NCI-H2107 treated with DMSO at 0.1 percent for 48 hours (cell line): Measurements from ENCODE around the gene ACSL6.

Source experiments
- DNase-seq: peaks from one replicate; lab custom pipeline; 2025; ENCODE audit not compliant: unreplicated experiment; lab: John Stamatoyannopoulos, UW

ACSL6 gene

GRCh38 chr5:131984956-131985665, 26.3 kb downstream of the ACSL6 start:
- DNase-seq: no peak

GRCh38 chr5:131983244-131983771, 28.1 kb downstream of the ACSL6 start:
- no peak for DNase-seq

- no peak for DNase-seq
These were observed 29.9 kb downstream of the ACSL6 start for GRCh38 chr5:131981516-131981915.

GRCh38 chr5:131980696-131981095, 30.8 kb downstream of the ACSL6 start:
- no peak for DNase-seq

- no peak for DNase-seq
These were observed 31.6 kb downstream of the ACSL6 start for GRCh38 chr5:131979816-131980215.

GRCh38 chr5:131977212-131977604, 34.2 kb downstream of the ACSL6 start:
- DNase-seq: no peak

- DNase-seq: no peak
These were observed 34.8 kb downstream of the ACSL6 start for GRCh38 chr5:131976414-131977211.

GRCh38 chr5:131974956-131975726, 36.3 kb downstream of the ACSL6 start:
- no peak for DNase-seq

- DNase-seq: no peak
These were observed 36.9 kb downstream of the ACSL6 start for GRCh38 chr5:131974622-131974955.

- no peak for DNase-seq
These were observed 37.4 kb downstream of the ACSL6 start for GRCh38 chr5:131974016-131974415.

GRCh38 chr5:131973089-131973712, 38.3 kb downstream of the ACSL6 start:
- DNase-seq: no peak

- DNase-seq: no peak
These were observed 43.0 kb downstream of the ACSL6 start for GRCh38 chr5:131968396-131968954.

GRCh38 chr5:131966551-131966950, 44.9 kb downstream of the ACSL6 start:
- DNase-seq: no peak

GRCh38 chr5:131965826-131966415, 45.5 kb downstream of the ACSL6 start:
- DNase-seq: no peak

- DNase-seq: no peak
These were observed 51.6 kb downstream of the ACSL6 start for GRCh38 chr5:131959906-131960305.

GRCh38 chr5:131959136-131959535, 52.3 kb downstream of the ACSL6 start:
- no peak for DNase-seq

- no peak for DNase-seq
These were observed 53.6 kb downstream of the ACSL6 start for GRCh38 chr5:131957721-131958441.

GRCh38 chr5:131953969-131954368, 57.5 kb downstream of the ACSL6 start:
- DNase-seq: no peak

- peak; percentile 34 for DNase-seq
These were observed 59.1 kb downstream of the ACSL6 start for GRCh38 chr5:131952301-131952857.
